ENCODE data around the gene RYR2.

GRCh38 chr1:237774246-237774645, 732.3 kb downstream of the RYR2 start:
- TF ChIP-seq POLR2AphosphoS5 (IDR thresholded peaks at IDR 0.05), result no peak
- TF ChIP-seq, protein P1, sequence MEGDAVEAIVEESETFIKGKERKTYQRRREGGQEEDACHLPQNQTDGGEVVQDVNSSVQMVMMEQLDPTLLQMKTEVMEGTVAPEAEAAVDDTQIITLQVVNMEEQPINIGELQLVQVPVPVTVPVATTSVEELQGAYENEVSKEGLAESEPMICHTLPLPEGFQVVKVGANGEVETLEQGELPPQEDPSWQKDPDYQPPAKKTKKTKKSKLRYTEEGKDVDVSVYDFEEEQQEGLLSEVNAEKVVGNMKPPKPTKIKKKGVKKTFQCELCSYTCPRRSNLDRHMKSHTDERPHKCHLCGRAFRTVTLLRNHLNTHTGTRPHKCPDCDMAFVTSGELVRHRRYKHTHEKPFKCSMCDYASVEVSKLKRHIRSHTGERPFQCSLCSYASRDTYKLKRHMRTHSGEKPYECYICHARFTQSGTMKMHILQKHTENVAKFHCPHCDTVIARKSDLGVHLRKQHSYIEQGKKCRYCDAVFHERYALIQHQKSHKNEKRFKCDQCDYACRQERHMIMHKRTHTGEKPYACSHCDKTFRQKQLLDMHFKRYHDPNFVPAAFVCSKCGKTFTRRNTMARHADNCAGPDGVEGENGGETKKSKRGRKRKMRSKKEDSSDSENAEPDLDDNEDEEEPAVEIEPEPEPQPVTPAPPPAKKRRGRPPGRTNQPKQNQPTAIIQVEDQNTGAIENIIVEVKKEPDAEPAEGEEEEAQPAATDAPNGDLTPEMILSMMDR (IDR thresholded peaks at IDR 0.05), result no peak
